ENCODE measurements around the gene NUDT1. TPM values are rescaled to one million over a fixed set of nuclear protein-coding genes. Genes with fewer than 3 reads are reported as not detected.

The NUDT1 gene
- total RNA-seq, 4 donors from 2014 or later = 4.3 to 15.9 (median 10.6) TPM

DNA sequence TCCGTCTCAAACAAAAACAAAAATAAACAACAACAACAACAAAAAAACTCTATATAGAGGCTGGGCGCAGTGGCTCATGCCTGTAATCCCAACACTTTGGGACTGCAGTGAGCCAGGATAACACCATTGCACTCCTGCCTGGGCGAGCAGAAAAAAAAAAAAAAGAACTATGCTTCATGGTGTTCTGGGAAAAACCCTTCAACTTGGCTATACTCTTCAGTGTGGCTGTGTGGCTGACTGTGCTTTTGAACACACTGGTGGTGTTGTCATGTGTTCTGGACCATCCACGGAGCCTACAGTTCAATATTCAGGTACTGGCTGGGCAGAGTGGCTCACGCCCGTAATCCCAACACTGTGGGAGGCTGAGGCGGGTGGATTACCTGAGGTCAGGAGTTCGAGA lies 45.7 kb downstream of the NUDT1 start:
- no peak overlapping the region for H3K4me3 ChIP-seq
- WGBS, 2 donors (ENCODE audit: low coverage in 1 of 2) = 79 to 100% methylated on average over 2 to 5 of the region's 8 CpGs
- H3K36me3 ChIP-seq = no peaks in the 10 kb centered on the region
- ATAC-seq = no peak
- TF ChIP-seq, protein P1, sequence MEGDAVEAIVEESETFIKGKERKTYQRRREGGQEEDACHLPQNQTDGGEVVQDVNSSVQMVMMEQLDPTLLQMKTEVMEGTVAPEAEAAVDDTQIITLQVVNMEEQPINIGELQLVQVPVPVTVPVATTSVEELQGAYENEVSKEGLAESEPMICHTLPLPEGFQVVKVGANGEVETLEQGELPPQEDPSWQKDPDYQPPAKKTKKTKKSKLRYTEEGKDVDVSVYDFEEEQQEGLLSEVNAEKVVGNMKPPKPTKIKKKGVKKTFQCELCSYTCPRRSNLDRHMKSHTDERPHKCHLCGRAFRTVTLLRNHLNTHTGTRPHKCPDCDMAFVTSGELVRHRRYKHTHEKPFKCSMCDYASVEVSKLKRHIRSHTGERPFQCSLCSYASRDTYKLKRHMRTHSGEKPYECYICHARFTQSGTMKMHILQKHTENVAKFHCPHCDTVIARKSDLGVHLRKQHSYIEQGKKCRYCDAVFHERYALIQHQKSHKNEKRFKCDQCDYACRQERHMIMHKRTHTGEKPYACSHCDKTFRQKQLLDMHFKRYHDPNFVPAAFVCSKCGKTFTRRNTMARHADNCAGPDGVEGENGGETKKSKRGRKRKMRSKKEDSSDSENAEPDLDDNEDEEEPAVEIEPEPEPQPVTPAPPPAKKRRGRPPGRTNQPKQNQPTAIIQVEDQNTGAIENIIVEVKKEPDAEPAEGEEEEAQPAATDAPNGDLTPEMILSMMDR (IDR thresholded peaks at IDR 0.05) = no peak
- TF ChIP-seq EP300 (IDR thresholded peaks at IDR 0.05) (no peak), POLR2A (IDR thresholded peaks at IDR 0.05) (no peak), POLR2AphosphoS5 (IDR thresholded peaks at IDR 0.05) (no peak)
- no peak overlapping the region for H3K27ac ChIP-seq
- H3K27me3 ChIP-seq = no peaks in the 10 kb centered on the region
- no peaks in the 10 kb centered on the region for H3K4me1 ChIP-seq
- H3K9me3 ChIP-seq = no peaks in the 10 kb centered on the region

DNA sequence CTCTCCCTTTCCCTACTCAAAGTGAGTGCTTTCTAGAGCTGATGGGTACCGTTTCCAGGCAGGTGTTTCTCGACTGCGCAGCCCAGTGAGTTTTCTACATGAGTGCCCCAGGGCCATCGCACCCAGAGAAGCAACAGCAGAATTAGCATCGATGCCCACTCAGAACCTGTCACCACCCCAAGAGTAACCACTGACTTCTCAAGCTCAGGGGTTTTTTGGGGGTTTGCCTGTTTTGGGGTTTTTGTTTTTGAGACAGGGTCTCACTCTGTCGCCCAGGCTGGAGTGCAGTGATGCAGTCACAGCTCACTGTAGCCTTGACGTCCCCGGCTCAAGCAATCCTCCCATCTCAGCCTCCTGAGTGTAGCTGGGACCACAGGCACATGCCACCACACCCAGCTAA lies 46.5 kb downstream of the NUDT1 start:
- Histone ChIP-seq H3K4me3 (no peak overlapping the region), H3K4me1 (no peaks in the 10 kb centered on the region), H3K27ac (no peak overlapping the region), H3K36me3 (no peaks in the 10 kb centered on the region), H3K9me3 (no peaks in the 10 kb centered on the region), H3K27me3 (no peaks in the 10 kb centered on the region)
- WGBS, 2 donors (ENCODE audit: low coverage in 1 of 2) = 60 to 91% methylated on average over 1 to 5 of the region's 8 CpGs
- TF ChIP-seq, protein P1 (IDR thresholded peaks at IDR 0.05) = no peak
- TF ChIP-seq POLR2A (IDR thresholded peaks at IDR 0.05) (no peak), POLR2AphosphoS5 (IDR thresholded peaks at IDR 0.05) (no peak), EP300 (IDR thresholded peaks at IDR 0.05) (no peak)
- no peak for ATAC-seq

DNA sequence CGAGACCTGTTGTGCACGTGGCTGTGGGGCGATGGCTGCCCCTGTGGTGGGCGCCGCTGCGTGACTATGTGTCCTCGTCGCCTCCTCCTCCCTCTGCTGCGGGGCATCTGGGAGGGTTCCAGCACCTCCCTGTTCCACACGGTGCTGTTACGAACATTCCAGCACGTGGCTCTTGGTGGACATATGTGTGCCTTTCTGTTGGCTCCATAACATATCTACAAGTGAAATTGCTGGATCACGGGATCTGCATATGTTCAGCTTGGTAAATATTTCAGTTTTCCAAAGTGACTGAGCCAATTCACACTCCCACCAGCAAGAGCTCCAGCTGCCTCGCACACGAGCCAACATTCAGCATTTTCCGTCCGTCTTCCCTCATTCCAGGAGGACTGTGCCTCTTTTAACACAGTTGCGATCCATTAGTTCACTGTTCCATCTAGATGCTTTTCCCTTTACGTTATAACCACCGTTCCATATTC lies 47.1 kb downstream of the NUDT1 start:
- H3K4me1 ChIP-seq = no peaks in the 10 kb centered on the region
- H3K36me3 ChIP-seq = no peaks in the 10 kb centered on the region
- ATAC-seq = no peak
- H3K27me3 ChIP-seq = no peaks in the 10 kb centered on the region
- TF ChIP-seq, protein P1 (IDR thresholded peaks at IDR 0.05) = no peak
- TF ChIP-seq POLR2A (IDR thresholded peaks at IDR 0.05) = no peak
- TF ChIP-seq EP300 (IDR thresholded peaks at IDR 0.05) = no peak
- no peak for TF ChIP-seq POLR2AphosphoS5 (IDR thresholded peaks at IDR 0.05)
- H3K4me3 ChIP-seq = no peak overlapping the region
- H3K27ac ChIP-seq = no peak overlapping the region
- WGBS, 2 donors (ENCODE audit: low coverage in 1 of 2) = 60 to 67% methylated on average over 1 to 19 of the region's 20 CpGs
- no peaks in the 10 kb centered on the region for H3K9me3 ChIP-seq

DNA sequence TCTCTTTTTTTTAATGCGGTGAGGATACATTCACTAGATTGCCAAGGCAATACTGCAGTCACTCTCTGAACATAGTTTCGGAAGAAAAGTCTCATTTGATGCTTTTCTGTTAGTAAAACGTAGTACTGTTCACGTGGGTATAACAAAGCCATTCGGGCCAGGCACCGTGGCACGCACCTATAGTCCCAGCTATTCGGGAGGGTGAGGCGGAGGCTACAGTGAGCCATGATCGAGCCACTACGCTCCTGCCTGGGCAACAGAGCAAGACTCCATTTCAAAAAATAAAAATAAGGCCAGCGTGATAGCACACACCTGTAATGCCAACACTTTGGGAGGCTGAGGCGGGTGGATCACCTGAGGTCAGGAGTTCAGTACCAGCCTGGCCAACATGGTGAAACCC lies 47.6 kb downstream of the NUDT1 start:
- Histone ChIP-seq H3K9me3 (no peaks in the 10 kb centered on the region), H3K4me1 (no peaks in the 10 kb centered on the region), H3K36me3 (no peaks in the 10 kb centered on the region), H3K27me3 (no peaks in the 10 kb centered on the region), H3K27ac (no peak overlapping the region), H3K4me3 (no peak overlapping the region)
- ATAC-seq = no peak
- 82% methylated on average over 13 of the region's 13 CpGs; no CpG with 5 or more reads in 1 of the 2 donors for WGBS, 2 donors (ENCODE audit: low coverage in 1 of 2)
- no peak for TF ChIP-seq EP300 (IDR thresholded peaks at IDR 0.05)
- TF ChIP-seq POLR2A (IDR thresholded peaks at IDR 0.05) = no peak
- TF ChIP-seq POLR2AphosphoS5 (IDR thresholded peaks at IDR 0.05) = no peak
- TF ChIP-seq, protein P1 (IDR thresholded peaks at IDR 0.05) = no peak

DNA sequence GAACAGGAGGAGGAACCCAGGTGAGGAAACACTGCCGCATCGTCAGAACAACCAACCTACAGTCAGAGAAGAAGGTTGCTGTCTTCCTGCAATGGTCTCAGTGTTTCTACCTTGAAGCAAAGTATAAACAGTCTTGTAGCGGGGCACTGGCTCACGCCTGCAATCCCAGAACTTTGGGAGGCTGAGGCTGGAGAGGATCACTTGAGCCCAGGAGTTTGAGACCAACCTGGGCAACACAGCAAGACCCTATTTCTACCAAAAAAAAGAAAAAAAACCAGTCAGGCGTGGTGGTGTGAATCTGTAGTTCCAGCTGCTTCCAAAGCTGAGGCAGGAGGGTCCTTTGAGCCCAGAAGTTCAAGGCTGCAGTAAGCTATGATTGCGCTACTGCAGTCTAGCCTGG lies 48.9 kb downstream of the NUDT1 start:
- 94% methylated on average over 2 to 5 of the region's 6 CpGs for WGBS, 2 donors (ENCODE audit: low coverage in 1 of 2)
- H3K27me3 ChIP-seq = no peaks in the 10 kb centered on the region
- no peaks in the 10 kb centered on the region for H3K36me3 ChIP-seq
- no peak for ATAC-seq
- no peaks in the 10 kb centered on the region for H3K4me1 ChIP-seq
- no peak overlapping the region for H3K27ac ChIP-seq
- H3K4me3 ChIP-seq = no peak overlapping the region
- no peaks in the 10 kb centered on the region for H3K9me3 ChIP-seq
- TF ChIP-seq POLR2AphosphoS5 (IDR thresholded peaks at IDR 0.05) (no peak), EP300 (IDR thresholded peaks at IDR 0.05) (no peak), POLR2A (IDR thresholded peaks at IDR 0.05) (no peak)
- TF ChIP-seq, protein P1 (IDR thresholded peaks at IDR 0.05) = no peak

Data from gastroesophageal sphincter (tissue), 4 donors.